Measurements from ENCODE around the gene ISCA2.

The ISCA2 gene

GRCh38 chr14:74501691-74502090, 8.1 kb downstream of the ISCA2 start:
- Histone ChIP-seq H3K36me3 (ENCODE audit: insufficient read depth, low read length) (no peaks in the 10 kb centered on the region), H3K4me3 (ENCODE audit: low read length, poor library complexity, severe bottlenecking) (no peak overlapping the region), H3K9me3 (ENCODE audit: insufficient read depth, low read depth, low read length) (no peaks in the 10 kb centered on the region), H3K27me3 (ENCODE audit: insufficient read depth, low read length, poor library complexity, severe bottlenecking) (no peaks in the 10 kb centered on the region), H3K9me2 (replicated peaks; ENCODE audit: low read depth, low read length) (no peaks in the 10 kb centered on the region), H3K79me2 (ENCODE audit: insufficient read depth, low read length) (peaks cover 8% of the 10 kb centered on the region; the same call in 1 of the 2 replicates), H3K4me2 (ENCODE audit: low read depth, low read length, poor library complexity, severe bottlenecking) (no peak overlapping the region), H3K4me1 (ENCODE audit: insufficient read depth, low read length, poor library complexity, severe bottlenecking) (peaks cover under 1% of the 10 kb centered on the region), H4K20me1 (ENCODE audit: insufficient read depth, low read length, poor library complexity, severe bottlenecking) (no peaks in the 10 kb centered on the region), H3F3A (ENCODE audit: low read depth) (no peaks in the 10 kb centered on the region), H2AFZ (ENCODE audit: low read length) (no peak overlapping the region), H3K9ac (ENCODE audit: low read depth, low read length, poor library complexity, severe bottlenecking) (no peak overlapping the region)
- TF ChIP-seq CTCF (conservative IDR thresholded peaks at IDR 0.05; ENCODE audit: low read length) (no peak), EZH2phosphoT487 (IDR thresholded peaks at IDR 0.05; ENCODE audit: borderline replicate concordance) (no peak)

GRCh38 chr14:74502236-74503019, 8.9 kb downstream of the ISCA2 start:
- Histone ChIP-seq H3F3A (ENCODE audit: low read depth) (no peaks in the 10 kb centered on the region), H2AFZ (ENCODE audit: low read length) (no peak overlapping the region), H3K9me3 (ENCODE audit: insufficient read depth, low read depth, low read length) (no peaks in the 10 kb centered on the region), H3K9ac (ENCODE audit: low read depth, low read length, poor library complexity, severe bottlenecking) (no peak overlapping the region), H4K20me1 (ENCODE audit: insufficient read depth, low read length, poor library complexity, severe bottlenecking) (no peaks in the 10 kb centered on the region), H3K4me2 (ENCODE audit: low read depth, low read length, poor library complexity, severe bottlenecking) (no peak overlapping the region), H3K36me3 (ENCODE audit: insufficient read depth, low read length) (no peaks in the 10 kb centered on the region), H3K4me1 (ENCODE audit: insufficient read depth, low read length, poor library complexity, severe bottlenecking) (no peaks in the 10 kb centered on the region), H3K27me3 (ENCODE audit: insufficient read depth, low read length, poor library complexity, severe bottlenecking) (no peaks in the 10 kb centered on the region), H3K79me2 (ENCODE audit: insufficient read depth, low read length) (peaks cover 3% of the 10 kb centered on the region; the same call in 1 of the 2 replicates), H3K9me2 (replicated peaks; ENCODE audit: low read depth, low read length) (no peaks in the 10 kb centered on the region), H3K4me3 (ENCODE audit: low read length, poor library complexity, severe bottlenecking) (no peak overlapping the region)
- TF ChIP-seq CTCF (conservative IDR thresholded peaks at IDR 0.05; ENCODE audit: low read length) (peak; percentile 72), EZH2phosphoT487 (IDR thresholded peaks at IDR 0.05; ENCODE audit: borderline replicate concordance) (no peak)

GRCh38 chr14:74503291-74503937, 9.8 kb downstream of the ISCA2 start:
- H3K9me3 ChIP-seq (ENCODE audit: insufficient read depth, low read depth, low read length), result no peaks in the 10 kb centered on the region
- H3K9ac ChIP-seq (ENCODE audit: low read depth, low read length, poor library complexity, severe bottlenecking), result no peak overlapping the region
- no peak for TF ChIP-seq CTCF (conservative IDR thresholded peaks at IDR 0.05; ENCODE audit: low read length)
- TF ChIP-seq EZH2phosphoT487 (IDR thresholded peaks at IDR 0.05; ENCODE audit: borderline replicate concordance), result no peak

More at GRCh38 chr14:74503291-74503937, 9.8 kb downstream of the ISCA2 start:
- H3F3A ChIP-seq (ENCODE audit: low read depth), result no peaks in the 10 kb centered on the region
- H3K79me2 ChIP-seq (ENCODE audit: insufficient read depth, low read length), result no peaks in the 10 kb centered on the region
- H4K20me1 ChIP-seq (ENCODE audit: insufficient read depth, low read length, poor library complexity, severe bottlenecking), result no peaks in the 10 kb centered on the region
- H3K36me3 ChIP-seq (ENCODE audit: insufficient read depth, low read length), result no peaks in the 10 kb centered on the region
- no peak overlapping the region for H3K4me3 ChIP-seq (ENCODE audit: low read length, poor library complexity, severe bottlenecking)
- H2AFZ ChIP-seq (ENCODE audit: low read length), result no peak overlapping the region
- no peaks in the 10 kb centered on the region for H3K4me1 ChIP-seq (ENCODE audit: insufficient read depth, low read length, poor library complexity, severe bottlenecking)
- no peak overlapping the region for H3K4me2 ChIP-seq (ENCODE audit: low read depth, low read length, poor library complexity, severe bottlenecking)
- H3K9me2 ChIP-seq (replicated peaks; ENCODE audit: low read depth, low read length), result no peaks in the 10 kb centered on the region
- no peaks in the 10 kb centered on the region for H3K27me3 ChIP-seq (ENCODE audit: insufficient read depth, low read length, poor library complexity, severe bottlenecking)

Data from Loucy (cell line).